Gastroesophageal sphincter (tissue), 3 donors: Measurements from ENCODE around the gene COL5A1.

ENCODE experiments used
- CTCF ChIP-seq, 4 experiments: fragments of 200-600 bp in 2 of 4; fragments of 450-650 bp in 2 of 4; sonication (generic) in 1 of 4; IDR thresholded peaks; one replicate each; pipeline ENCODE4 v1.5.1; 2017 to 2019; ENCODE audit warnings: antibody characterized with exemption in 4 of 4, mild to moderate bottlenecking in 2 of 4, moderate library complexity in 2 of 4
- EP300 ChIP-seq: sonication (generic); formaldehyde crosslinking; IDR thresholded peaks from one replicate; pipeline ENCODE4 v1.6.1; 2017; ENCODE audit warnings: antibody characterized with exemption, mild to moderate bottlenecking
- POLR2A ChIP-seq, 2 donors: fragments of 450-650 bp; IDR thresholded peaks; one replicate each; pipeline ENCODE4 v1.6.1; 2017; ENCODE audit warnings: antibody characterized with exemption in 2 of 2, mild to moderate bottlenecking in 2 of 2, moderate library complexity in 1 of 2

- no peak for TF ChIP-seq POLR2A (IDR thresholded peaks at IDR 0.05)
- TF ChIP-seq CTCF (IDR thresholded peaks at IDR 0.05) = no peak
- no peak for TF ChIP-seq EP300
Observed at GRCh38 chr9:134795446-134795845, 153.8 kb downstream of the COL5A1 start.
